GM23338 (cell line): Measurements from ENCODE around the gene RAD51. TPM values are rescaled to one million over a fixed set of nuclear protein-coding genes. Genes with fewer than 3 reads are reported as not detected.
"Not testable (repeated sequence)": the region's sequence is repeated elsewhere in the genome, so short reads cannot be mapped to it uniquely, and the experiment has no call there.

ENCODE experiments used
- ATAC-seq: fragments of 200-7000 bp; cut with Tn5 transposase; 3 replicates; pipeline ENCODE4 v1.9.1; 2020
- DNase-seq: peaks from one replicate; pipeline ENCODE4 v3.0.0-alpha.2; 2015; ENCODE audit warnings: low spot score
- H2AFZ ChIP-seq: fragments of 200-600 bp; sonication (generic); 2 replicates; pipeline ENCODE4 v1.8.0; 2016; ENCODE audit warnings: antibody characterized with exemption, mild to moderate bottlenecking, moderate library complexity
- H3F3A ChIP-seq: fragments of 200-600 bp; sonication (generic); replicated peaks from 2 replicates; pipeline ENCODE4 v1.8.0; 2017; ENCODE audit warnings: antibody characterized with exemption, mixed run types, low read depth
- H3K27ac ChIP-seq: fragments of 200-600 bp; sonication (generic); 2 replicates; pipeline ENCODE4 v1.6.1; 2016; ENCODE audit warnings: low read depth
- H3K27me3 ChIP-seq: fragments of 200-600 bp; sonication (generic); 2 replicates; pipeline ENCODE4 v1.8.0; 2016; ENCODE audit warnings: mild to moderate bottlenecking, mixed run types, moderate library complexity; ENCODE audit not compliant: insufficient read depth
- H3K36me3 ChIP-seq: fragments of 200-600 bp; sonication (generic); 2 replicates; pipeline ENCODE4 v1.8.0; 2016; ENCODE audit warnings: mild to moderate bottlenecking; ENCODE audit not compliant: insufficient read depth
- H3K4me1 ChIP-seq: fragments of 200-600 bp; sonication (generic); 2 replicates; pipeline ENCODE4 v1.8.0; 2016; ENCODE audit warnings: mild to moderate bottlenecking, moderate library complexity; ENCODE audit not compliant: insufficient read depth
- H3K4me2 ChIP-seq: fragments of 200-600 bp; sonication (generic); 2 replicates; pipeline ENCODE4 v1.7.1; 2017; ENCODE audit warnings: mixed run types
- H3K4me3 ChIP-seq: fragments of 200-600 bp; sonication (generic); 2 replicates; pipeline ENCODE4 v1.6.1; 2016; ENCODE audit warnings: mixed run types
- H3K79me2 ChIP-seq: fragments of 200-600 bp; sonication (generic); replicated peaks from 2 replicates; pipeline ENCODE4 v1.8.0; 2017; ENCODE audit warnings: mild to moderate bottlenecking; ENCODE audit not compliant: insufficient read depth
- H3K9me2 ChIP-seq: fragments of 200-600 bp; sonication (generic); 2 replicates; pipeline ENCODE4 v1.8.0; 2017; ENCODE audit not compliant: insufficient read depth
- H4K20me1 ChIP-seq: fragments of 200-600 bp; sonication (generic); replicated peaks from 2 replicates; pipeline ENCODE4 v1.8.0; 2017; ENCODE audit warnings: mild to moderate bottlenecking; ENCODE audit not compliant: insufficient read depth
- H3K27ac Mint-ChIP-seq: 2 replicates; pipeline ENCODE4 v1.8.0; 2020; ENCODE audit warnings: inconsistent platforms, mild to moderate bottlenecking, moderate library complexity, mixed read lengths
- H3K27me3 Mint-ChIP-seq: 3 replicates; pipeline ENCODE4 v1.8.0; 2022; ENCODE audit warnings: low read depth, mild to moderate bottlenecking, moderate library complexity, mixed read lengths, inconsistent platforms; ENCODE audit not compliant: insufficient read depth, poor library complexity
- H3K36me3 Mint-ChIP-seq: 3 replicates; pipeline ENCODE4 v1.8.0; 2021; ENCODE audit warnings: low read depth, mild to moderate bottlenecking, inconsistent platforms, moderate library complexity, mixed read lengths
- H3K4me1 Mint-ChIP-seq: 3 replicates; pipeline ENCODE4 v1.8.0; 2020; ENCODE audit warnings: mild to moderate bottlenecking, inconsistent platforms, mixed read lengths
- H3K4me3 Mint-ChIP-seq: 3 replicates; pipeline ENCODE4 v1.8.0; 2021; ENCODE audit warnings: moderate library complexity, mild to moderate bottlenecking, inconsistent platforms, mixed read lengths
- H3K9me3 Mint-ChIP-seq: 3 replicates; pipeline ENCODE4 v1.8.0; 2020; ENCODE audit warnings: moderate library complexity, mild to moderate bottlenecking, inconsistent platforms, mixed read lengths
- CREB1 ChIP-seq: fragments of 250-450 bp; sonication (Bioruptor Pico); IDR thresholded peaks from 2 replicates; pipeline ENCODE4 v1.5.0; 2020; ENCODE audit warnings: low read depth, mild to moderate bottlenecking, moderate library complexity
- EZH2 ChIP-seq: fragments of 200-600 bp; sonication (generic); IDR thresholded peaks from one replicate; pipeline ENCODE4 v1.8.0; 2017; ENCODE audit warnings: antibody characterized with exemption, mild to moderate bottlenecking, low read depth; ENCODE audit not compliant: unreplicated experiment
- EZH2phosphoT487 ChIP-seq: fragments of 200-600 bp; sonication (generic); IDR thresholded peaks from one replicate; pipeline ENCODE4 v1.8.1; 2018; ENCODE audit warnings: antibody characterized with exemption; ENCODE audit not compliant: unreplicated experiment
- JUNB ChIP-seq: IDR thresholded peaks from one replicate; pipeline ENCODE4 v1.6.1; 2016; ENCODE audit warnings: antibody characterized with exemption; ENCODE audit not compliant: unreplicated experiment
- POLR2AphosphoS5 ChIP-seq: IDR thresholded peaks from 2 replicates; pipeline ENCODE4 v1.6.1; 2016; ENCODE audit warnings: antibody characterized with exemption, low read depth
- ZNF114 ChIP-seq: fragments of 250-450 bp; sonication (Bioruptor Pico); IDR thresholded peaks from 2 replicates; pipeline ENCODE4 v1.5.0; 2020; ENCODE audit warnings: mild to moderate bottlenecking, moderate library complexity
- ZNF331 ChIP-seq: fragments of 250-450 bp; sonication (Bioruptor Pico); IDR thresholded peaks from 2 replicates; pipeline ENCODE4 v1.5.0; 2020; ENCODE audit warnings: low read depth, mild to moderate bottlenecking, moderate library complexity
- polyA plus RNA-seq: library from polyadenylated mRNA; unstranded; fragments of >200 nt; fragmentation: Nextera tagmentation; extraction: Ambion mirVana; gene quantifications from 2 replicates; pipeline ENCODE4 v1.2.1, GENCODE V29; 2016
- total RNA-seq: library from RNA; depleted of rRNA; stranded (reverse); fragments of >200 nt; shearing (Covaris generic); gene quantifications from 2 replicates; pipeline ENCODE4 v1.2.3, GENCODE V29; 2014
- TF ChIP-seq, protein P1 (sequence below): IDR thresholded peaks from 2 replicates; pipeline ENCODE4 v1.6.1; 2016; ENCODE audit warnings: antibody characterized with exemption
- TF ChIP-seq, protein P2 (sequence below), 2 experiments: fragments of 200-600 bp in 1 of 2; sonication (generic) in 1 of 2; conservative IDR thresholded peaks; 2 replicates each; pipeline versions ENCODE4 v1.5.1 to v1.6.1; 2016 to 2017; ENCODE audit warnings: antibody characterized with exemption in 2 of 2, low read depth in 2 of 2, mild to moderate bottlenecking in 2 of 2, moderate library complexity in 1 of 2

RAD51 gene
- total and polyA plus RNA-seq, 2 experiments from 2014 or later = 20.3 to 26.2 TPM

- H3K36me3 ChIP-seq, H3K4me1 ChIP-seq, H3K27me3 ChIP-seq, H3K79me2 ChIP-seq, H3K4me3 ChIP-seq, H3F3A ChIP-seq, H3K27me3 Mint-ChIP-seq, H4K20me1 ChIP-seq, H3K9me2 ChIP-seq, H3K4me3 Mint-ChIP-seq, ATAC-seq, H2AFZ ChIP-seq, DNase-seq, H3K27ac Mint-ChIP-seq, H3K4me1 Mint-ChIP-seq, H3K27ac ChIP-seq, H3K4me2 ChIP-seq: not testable (repeated sequence)
- Mint-ChIP-seq H3K9me3 (peaks cover 38% of the 10 kb centered on the region), H3K36me3 (peaks cover 16% of the 10 kb centered on the region)
Observed at GRCh38 chr15:40680959-40681358, 14.0 kb upstream of the RAD51 start.

DNA sequence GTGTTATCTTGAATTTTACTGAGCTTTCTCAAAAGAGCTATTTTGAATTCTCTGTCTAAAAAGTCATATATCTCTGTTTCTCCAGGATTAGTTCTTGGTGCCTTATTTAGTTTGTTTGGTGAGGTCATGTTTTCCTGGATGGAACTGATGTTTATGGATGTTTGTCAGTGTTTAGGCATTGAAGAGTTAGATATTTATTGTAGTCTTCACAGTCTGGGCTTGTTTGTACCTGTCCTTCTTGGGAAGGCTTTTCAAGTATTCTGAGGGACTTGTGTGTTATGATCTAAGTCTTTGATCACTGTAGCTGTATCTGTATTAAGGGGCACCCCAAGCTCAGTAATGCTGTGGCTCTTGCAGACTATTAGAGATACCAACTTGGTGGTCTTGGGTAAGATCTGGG lies 10.6 kb upstream of the RAD51 start:
- H3K4me3 Mint-ChIP-seq = no peak overlapping the region
- Histone ChIP-seq H2AFZ (no peak overlapping the region), H3K79me2 (no peaks in the 10 kb centered on the region), H3F3A (no peaks in the 10 kb centered on the region), H3K9me2 (0 out of 2 replicates have a peak, but pooled peaks cover 3% of the 10 kb centered on the region), H3K27ac (no peak overlapping the region), H4K20me1 (no peaks in the 10 kb centered on the region), H3K4me2 (no peak overlapping the region), H3K4me1 (no peaks in the 10 kb centered on the region), H3K36me3 (no peaks in the 10 kb centered on the region; the same call in 1 of the 2 replicates), H3K4me3 (no peak overlapping the region), H3K27me3 (no peaks in the 10 kb centered on the region)
- peaks cover 2% of the 10 kb centered on the region for H3K27me3 Mint-ChIP-seq
- H3K4me1 Mint-ChIP-seq = peaks cover 13% of the 10 kb centered on the region
- ATAC-seq (no peak), DNase-seq (no peak)
- peak overlapping the region; percentile 85; the same call in 1 of the 2 replicates for H3K27ac Mint-ChIP-seq
- TF ChIP-seq CREB1 = no peak
- TF ChIP-seq, protein P1, sequence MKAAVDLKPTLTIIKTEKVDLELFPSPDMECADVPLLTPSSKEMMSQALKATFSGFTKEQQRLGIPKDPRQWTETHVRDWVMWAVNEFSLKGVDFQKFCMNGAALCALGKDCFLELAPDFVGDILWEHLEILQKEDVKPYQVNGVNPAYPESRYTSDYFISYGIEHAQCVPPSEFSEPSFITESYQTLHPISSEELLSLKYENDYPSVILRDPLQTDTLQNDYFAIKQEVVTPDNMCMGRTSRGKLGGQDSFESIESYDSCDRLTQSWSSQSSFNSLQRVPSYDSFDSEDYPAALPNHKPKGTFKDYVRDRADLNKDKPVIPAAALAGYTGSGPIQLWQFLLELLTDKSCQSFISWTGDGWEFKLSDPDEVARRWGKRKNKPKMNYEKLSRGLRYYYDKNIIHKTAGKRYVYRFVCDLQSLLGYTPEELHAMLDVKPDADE = no peak
- no peak for TF ChIP-seq ZNF114 (CRISPR knock-in tag)
- no peak for TF ChIP-seq ZNF331 (CRISPR knock-in tag)
- H3K9me3 Mint-ChIP-seq = peaks cover 24% of the 10 kb centered on the region
- peaks cover 15% of the 10 kb centered on the region for H3K36me3 Mint-ChIP-seq

GRCh38 chr15:40685376-40685775 lies 9.6 kb upstream of the RAD51 start:
- H3K4me2 ChIP-seq = no peak overlapping the region
- H3K4me1 ChIP-seq = no peaks in the 10 kb centered on the region
- H3K27ac ChIP-seq = no peak overlapping the region
- H3F3A ChIP-seq = no peaks in the 10 kb centered on the region
- H3K9me2 ChIP-seq = no peaks in the 10 kb centered on the region
- Mint-ChIP-seq H3K27me3 (peaks cover 2% of the 10 kb centered on the region), H3K4me1 (peaks cover 17% of the 10 kb centered on the region), H3K27ac (no peak overlapping the region), H3K36me3 (peaks cover 15% of the 10 kb centered on the region), H3K9me3 (peaks cover 23% of the 10 kb centered on the region), H3K4me3 (no peak overlapping the region)
- no peaks in the 10 kb centered on the region for H4K20me1 ChIP-seq
- H3K79me2 ChIP-seq = no peaks in the 10 kb centered on the region
- DNase-seq (no peak), ATAC-seq (no peak)
- no peak overlapping the region for H3K4me3 ChIP-seq
- TF ChIP-seq CREB1 = no peak
- no peak for TF ChIP-seq EZH2phosphoT487
- TF ChIP-seq EZH2 = no peak
- no peak for TF ChIP-seq POLR2AphosphoS5
- no peak for TF ChIP-seq JUNB
- TF ChIP-seq, protein P1 = no peak
- TF ChIP-seq, protein P2, sequence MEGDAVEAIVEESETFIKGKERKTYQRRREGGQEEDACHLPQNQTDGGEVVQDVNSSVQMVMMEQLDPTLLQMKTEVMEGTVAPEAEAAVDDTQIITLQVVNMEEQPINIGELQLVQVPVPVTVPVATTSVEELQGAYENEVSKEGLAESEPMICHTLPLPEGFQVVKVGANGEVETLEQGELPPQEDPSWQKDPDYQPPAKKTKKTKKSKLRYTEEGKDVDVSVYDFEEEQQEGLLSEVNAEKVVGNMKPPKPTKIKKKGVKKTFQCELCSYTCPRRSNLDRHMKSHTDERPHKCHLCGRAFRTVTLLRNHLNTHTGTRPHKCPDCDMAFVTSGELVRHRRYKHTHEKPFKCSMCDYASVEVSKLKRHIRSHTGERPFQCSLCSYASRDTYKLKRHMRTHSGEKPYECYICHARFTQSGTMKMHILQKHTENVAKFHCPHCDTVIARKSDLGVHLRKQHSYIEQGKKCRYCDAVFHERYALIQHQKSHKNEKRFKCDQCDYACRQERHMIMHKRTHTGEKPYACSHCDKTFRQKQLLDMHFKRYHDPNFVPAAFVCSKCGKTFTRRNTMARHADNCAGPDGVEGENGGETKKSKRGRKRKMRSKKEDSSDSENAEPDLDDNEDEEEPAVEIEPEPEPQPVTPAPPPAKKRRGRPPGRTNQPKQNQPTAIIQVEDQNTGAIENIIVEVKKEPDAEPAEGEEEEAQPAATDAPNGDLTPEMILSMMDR (conservative IDR thresholded peaks at IDR 0.05; ENCODE audit: low read depth in 2 of 2) = no peak
- no peak for TF ChIP-seq ZNF114 (CRISPR knock-in tag)
- no peak for TF ChIP-seq ZNF331 (CRISPR knock-in tag)
- H3K27me3 ChIP-seq = no peaks in the 10 kb centered on the region
- no peaks in the 10 kb centered on the region; the same call in 1 of the 2 replicates for H3K36me3 ChIP-seq
- no peak overlapping the region for H2AFZ ChIP-seq
